ENCODE results near the gene SCFD2.
"Not testable (repeated sequence)": the region's sequence is repeated elsewhere in the genome, so short reads cannot be mapped to it uniquely, and the experiment has no call there.

SCFD2 gene

DNA sequence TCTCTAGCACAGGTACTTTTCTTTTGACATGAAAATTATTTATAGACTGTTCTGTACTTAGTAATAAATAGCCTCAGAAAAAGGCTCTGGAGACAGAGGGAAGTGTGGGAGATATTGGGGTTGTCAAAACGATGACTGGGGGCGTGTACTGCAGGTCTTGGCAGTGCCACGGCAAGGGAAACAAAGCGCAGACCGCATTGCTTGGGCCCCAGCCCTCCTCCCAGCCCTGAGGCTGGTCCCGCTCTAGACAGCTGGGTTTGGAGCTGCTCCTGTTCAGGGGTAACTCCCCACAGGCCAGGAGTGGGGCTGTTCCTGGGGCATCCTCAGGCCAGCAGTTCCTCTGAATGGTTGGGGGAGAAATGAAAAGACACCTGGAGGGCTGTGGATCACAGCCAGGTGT is 372.1 kb downstream of the SCFD2 start:
- DNase-seq = peak in 3 of 56 donors; percentile 3 to 5 (median 4)

GRCh38 chr4:52992551-52992950 is 373.3 kb downstream of the SCFD2 start:
- not testable (repeated sequence) for DNase-seq

DNA sequence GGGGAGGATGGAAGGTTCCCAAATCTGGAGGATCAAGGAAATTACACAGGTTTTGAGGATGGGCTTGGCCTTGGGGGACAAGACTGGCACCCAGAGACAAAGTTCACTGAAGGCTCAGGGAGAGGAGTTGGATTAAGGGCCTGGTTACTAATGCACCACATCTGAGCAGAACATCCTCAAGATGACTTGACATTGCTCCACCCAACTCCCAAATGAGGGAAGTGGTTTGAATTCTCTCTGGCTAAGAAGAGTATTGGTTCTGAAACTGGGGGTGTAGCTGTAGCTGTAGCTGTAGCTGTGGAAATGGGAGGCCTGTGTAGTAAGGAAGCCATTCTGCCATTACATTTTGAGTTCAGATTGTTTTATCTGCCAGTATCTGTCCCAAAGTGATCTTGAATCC is 374.4 kb downstream of the SCFD2 start:
- no peak for DNase-seq

DNA sequence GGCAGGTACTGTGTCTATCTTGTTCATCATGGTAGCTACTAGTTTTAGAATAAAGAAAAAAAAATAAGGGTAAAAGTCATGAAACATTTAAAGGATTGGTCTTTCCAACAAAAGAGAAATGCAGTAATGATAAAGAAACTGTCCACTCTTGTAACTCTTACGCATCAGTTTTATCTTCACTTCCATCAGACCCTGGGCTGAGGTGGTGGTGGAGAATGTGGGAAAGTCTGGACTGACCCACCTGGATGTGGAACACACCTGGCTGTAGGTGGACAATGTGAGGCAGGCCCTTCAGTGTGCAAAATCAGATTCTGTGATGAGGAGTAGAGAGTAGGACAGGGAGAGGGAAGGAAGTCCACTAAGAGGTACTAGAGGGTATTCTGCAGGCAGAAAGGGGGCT is 375.2 kb downstream of the SCFD2 start:
- no peak for DNase-seq

DNA sequence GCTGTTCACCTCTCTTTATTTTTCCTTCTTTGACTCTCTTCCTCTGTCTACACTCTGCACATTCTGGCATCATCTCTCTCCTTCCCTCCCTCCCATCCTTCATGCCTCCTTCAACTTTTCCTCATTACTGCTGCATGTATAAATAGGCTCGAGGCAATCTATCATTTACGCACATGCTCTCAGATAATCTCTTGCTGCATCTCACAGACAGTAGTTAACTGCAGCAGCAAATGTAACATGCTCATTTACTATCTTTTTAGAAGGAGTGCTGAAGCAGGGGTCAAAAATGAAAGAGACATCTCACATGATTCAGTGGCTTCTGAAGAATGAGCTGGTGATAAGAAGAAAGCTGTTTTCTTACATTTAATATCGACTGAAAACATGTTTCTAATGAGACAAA is 376.0 kb downstream of the SCFD2 start:
- DNase-seq = no peak

- DNase-seq = no peak
These were observed 378.3 kb downstream of the SCFD2 start for GRCh38 chr4:52987392-52988056.

DNA sequence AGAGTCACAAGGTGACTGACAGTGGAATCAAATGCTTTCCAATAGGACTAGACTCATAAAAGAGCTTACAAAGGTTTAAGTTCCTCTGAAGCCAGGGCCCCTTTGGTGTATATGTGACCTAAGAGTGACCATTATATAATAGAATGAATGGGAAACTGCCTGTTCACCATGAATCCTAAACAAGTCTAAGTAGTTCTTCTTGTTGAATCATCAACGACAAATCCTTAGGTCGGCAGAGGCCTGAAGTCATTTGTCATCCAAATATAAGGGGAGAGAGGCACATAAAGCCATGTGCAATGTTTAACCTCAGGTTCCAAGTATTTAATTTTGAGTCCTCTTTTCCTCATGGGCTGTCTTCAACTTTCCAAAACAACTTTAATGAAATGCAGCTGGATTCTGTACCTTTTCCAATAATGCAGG is 381.4 kb downstream of the SCFD2 start:
- DNase-seq = no peak

DNA sequence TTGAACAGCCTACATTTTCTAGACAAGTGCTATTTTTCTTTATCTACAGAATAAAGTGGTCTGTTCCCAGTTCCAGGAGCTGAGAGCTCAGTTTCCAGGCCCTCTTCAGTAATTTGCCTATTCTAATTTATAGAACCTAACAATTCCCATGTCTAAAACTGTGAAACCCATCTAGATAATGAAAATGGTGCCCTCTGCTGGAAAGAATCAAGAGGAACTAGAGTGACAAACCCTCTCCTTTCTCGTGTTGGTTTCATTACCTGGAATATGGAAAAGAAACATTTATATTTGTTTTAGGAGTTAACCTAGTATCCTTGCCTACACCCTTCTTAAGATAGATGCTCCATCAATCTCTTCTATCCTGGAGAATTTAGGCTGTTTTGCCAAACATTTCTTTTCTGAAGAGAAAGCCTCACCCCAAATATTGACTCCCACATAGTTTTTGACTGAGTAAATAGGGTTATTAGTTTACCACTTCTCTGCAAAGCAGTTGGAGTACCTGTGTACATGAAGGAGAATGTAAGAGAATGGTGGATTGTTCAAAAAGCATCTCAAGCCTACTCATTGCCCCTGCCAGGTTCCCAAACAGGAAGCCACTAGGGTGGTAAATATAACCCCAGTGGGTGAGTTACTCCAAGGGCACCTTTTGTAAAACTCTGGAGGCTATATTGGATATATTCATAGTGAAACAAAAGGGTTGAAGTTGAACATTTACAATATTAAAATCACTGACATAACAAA is 382.1 kb downstream of the SCFD2 start:
- peak in 1 of 56 donors; percentile 13 for DNase-seq

DNA sequence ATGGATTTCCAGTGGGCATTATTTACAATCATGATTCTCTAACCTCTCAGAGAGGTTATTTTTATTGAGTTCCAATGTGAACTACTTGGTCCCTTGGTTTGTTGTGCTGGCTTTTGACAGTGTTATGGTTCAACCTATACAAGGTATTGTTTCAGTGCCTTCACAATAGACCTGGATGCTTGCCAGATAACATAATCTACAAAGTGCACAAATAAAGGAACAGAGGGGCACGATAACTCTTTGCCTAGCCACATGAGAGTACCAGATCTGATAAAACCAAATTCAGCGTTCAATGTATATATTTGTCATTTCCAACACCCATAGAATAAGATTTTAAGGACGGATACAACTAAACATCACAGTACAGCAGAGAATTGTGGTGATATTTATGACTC is 382.9 kb downstream of the SCFD2 start:
- no peak for DNase-seq

DNA sequence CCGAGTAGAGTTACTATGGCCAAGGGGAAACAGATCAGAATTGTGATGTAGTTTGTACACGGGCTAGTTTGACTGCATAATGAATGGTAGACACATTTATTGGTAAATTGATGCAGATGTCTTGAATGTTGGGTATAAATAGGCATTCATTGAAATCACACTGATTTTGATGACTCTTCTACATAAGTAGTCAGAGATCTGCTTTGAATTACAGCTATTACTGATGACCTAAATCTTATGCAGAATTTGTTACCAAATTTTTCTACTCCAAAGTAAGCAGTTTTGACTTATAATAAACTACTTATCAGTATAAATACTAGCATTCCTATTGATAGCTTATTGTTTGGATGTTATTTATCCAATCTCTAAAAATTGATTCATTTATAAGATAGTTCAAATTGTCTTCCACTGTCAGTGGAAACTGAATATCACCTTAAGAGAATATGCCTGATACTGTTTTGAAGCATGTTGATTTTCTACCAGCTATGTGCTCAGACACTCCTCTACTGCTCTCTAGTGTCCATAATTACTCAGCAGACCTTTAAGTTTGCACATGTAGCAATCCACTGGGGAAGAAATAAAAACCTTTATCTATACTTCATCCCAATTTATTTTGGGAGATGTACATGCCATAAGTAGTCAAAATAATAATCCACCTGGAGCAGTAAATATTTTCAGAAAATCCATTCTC is 383.5 kb downstream of the SCFD2 start:
- DNase-seq = peak in 1 of 56 donors; percentile 2

DNA sequence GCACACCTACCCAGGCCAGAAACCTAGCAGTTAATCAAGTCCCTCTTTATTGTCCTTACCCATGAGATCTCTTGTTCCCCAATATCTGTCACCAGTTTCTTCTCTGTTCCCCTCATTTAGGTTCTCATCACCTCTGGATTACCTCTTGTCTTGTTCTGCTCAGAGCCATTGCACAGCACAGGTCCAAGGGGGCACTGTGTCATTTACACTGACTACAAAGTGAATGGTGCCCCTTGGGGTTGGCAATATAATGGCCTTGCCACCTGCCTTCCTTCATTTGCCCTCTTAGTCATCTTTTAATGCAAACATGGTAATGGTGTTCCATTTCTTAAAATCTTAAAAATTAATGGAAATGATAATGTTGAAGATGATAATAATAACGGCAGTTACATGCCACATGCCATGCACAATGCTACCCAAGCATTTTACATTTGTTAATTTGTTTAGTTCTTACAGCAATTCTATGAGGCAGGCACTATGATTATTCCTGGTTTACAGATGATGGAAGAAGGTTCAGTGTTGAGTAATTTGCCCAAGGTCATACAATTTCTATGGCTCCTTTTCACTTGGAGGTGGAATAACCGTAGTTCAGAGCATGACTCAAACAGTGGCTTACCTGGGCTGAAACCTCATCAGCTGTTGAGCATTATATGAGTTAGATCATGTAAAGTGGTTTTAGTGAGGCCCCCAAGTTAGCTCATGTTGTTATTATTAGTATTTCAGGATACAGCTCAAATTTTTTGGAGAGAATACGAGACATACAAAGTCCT is 385.9 kb downstream of the SCFD2 start:
- DNase-seq = no peak

DNA sequence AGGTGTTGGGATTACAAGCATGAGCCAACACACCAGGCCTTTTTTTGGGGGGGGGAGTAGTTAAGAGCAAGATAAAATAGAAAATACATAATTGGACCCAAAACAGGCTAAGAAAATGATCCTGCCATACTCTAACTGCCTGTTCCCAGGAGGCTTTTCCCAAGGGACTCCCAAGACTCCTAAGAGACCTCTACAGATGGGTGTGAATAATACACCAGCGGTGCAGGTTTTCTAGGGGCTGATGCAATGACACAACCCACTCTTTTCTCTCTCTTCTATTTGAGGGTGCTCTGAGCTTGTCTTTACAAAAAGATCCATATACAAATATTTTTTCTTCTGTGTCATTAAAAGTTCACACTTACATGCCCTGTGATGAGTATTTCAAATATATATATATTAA is 386.8 kb downstream of the SCFD2 start:
- no peak for DNase-seq

- no peak for DNase-seq
These were observed 388.6 kb downstream of the SCFD2 start for GRCh38 chr4:52977252-52977651.

- DNase-seq = no peak
These were observed 389.2 kb downstream of the SCFD2 start for GRCh38 chr4:52976523-52977230.

- DNase-seq = no peak
These were observed 397.2 kb downstream of the SCFD2 start for GRCh38 chr4:52968691-52969090.

DNA sequence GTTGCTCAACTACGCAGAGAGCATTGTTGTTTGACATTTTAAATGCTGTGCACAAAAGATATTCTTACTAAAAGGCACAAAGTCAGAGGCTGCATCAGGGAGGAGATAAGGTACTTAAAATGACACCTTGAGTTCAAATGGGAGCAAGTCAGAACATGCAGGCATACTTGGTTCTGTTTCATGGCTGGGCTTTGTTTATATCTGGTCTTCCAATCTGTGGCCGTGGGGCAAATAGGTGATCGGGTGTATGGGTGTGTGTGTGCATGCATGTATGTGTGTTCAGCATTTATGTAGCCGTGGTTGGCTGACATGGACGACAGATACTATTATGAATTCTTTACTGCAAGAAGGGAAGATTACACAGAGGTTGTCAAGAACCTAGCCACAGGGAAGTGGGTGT is 397.6 kb downstream of the SCFD2 start:
- DNase-seq = no peak

GRCh38 chr4:52966781-52967180 is 399.1 kb downstream of the SCFD2 start:
- DNase-seq = no peak

GRCh38 chr4:52966172-52966571 is 399.7 kb downstream of the SCFD2 start:
- no peak for DNase-seq

- no peak for DNase-seq
These were observed 401.2 kb downstream of the SCFD2 start for GRCh38 chr4:52964561-52965101.

DNA sequence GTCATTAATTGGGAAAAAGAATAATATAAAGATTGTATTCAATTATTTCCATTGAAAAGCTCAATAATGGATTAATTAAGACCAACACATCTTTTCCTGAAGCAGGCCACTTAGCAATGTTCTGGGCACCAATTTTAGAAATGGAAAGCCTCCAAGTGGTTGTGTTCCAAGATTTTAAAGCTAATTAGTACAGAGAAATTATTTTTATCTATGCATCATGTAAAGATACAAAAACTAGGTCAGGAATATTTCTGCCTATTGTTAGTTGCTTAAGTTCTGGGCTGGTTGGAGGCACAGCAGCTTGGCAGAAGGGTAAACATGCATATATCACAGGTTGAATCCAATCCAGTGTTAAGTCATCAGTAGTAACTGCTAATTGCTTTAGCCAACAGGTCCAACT is 401.9 kb downstream of the SCFD2 start:
- no peak for DNase-seq

DNA sequence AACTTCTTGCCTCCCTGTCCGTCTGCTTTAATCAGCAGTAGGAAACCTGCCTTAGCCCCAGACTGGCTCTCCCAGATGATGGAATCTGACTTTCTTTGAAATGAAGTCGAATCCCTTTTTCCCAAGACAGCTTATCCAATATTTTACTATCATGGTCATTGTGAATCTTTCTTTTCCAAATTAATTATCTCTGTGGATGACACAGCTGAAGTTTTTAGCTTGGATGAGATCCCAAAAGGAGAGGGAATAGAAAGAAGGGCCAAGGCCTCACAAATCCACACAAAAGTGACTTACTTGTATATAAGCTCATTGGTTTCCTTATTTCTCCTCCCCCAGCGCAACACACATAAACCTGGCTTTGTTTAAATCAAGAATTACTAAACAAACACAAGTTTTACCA is 403.1 kb downstream of the SCFD2 start:
- DNase-seq = no peak

Data from nucleus accumbens (tissue), 56 donors.